Cerebellar nuclear complex (tissue), 1 donor: ENCODE results near the gene SPON1.
"Not testable (repeated sequence)": the region's sequence is repeated elsewhere in the genome, so short reads cannot be mapped to it uniquely, and the experiment has no call there.

Source experiments
- DNase-seq, 2 experiments: peaks; one replicate each; lab custom pipeline; 2025; lab: John Stamatoyannopoulos, UW

SPON1 gene

GRCh38 chr11:14244926-14245325 lies 282.4 kb downstream of the SPON1 start:
- no peak for DNase-seq

GRCh38 chr11:14245444-14245843 lies 282.9 kb downstream of the SPON1 start:
- no peak for DNase-seq

DNA sequence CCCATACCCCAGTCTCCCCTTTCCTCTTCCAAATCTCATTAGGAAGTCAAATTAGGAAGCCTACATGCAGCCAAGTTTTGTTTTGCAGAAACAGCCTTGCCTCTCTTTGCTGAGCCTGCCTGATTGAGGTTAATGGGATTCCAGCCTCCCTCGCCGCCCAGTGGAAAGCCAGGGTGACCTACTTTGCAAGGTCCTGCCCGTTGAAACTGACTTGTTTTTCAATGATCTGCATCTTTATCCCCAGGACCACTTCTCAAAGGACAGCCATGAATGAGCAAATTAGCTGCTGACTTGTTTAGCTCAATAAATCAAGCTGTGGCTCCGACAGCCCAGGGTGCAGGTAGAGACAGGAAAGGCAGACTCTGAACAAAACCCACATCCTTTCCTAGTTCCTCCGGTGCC lies 286.1 kb downstream of the SPON1 start:
- DNase-seq, result peak in 1 of 2 experiments; percentile 58

DNA sequence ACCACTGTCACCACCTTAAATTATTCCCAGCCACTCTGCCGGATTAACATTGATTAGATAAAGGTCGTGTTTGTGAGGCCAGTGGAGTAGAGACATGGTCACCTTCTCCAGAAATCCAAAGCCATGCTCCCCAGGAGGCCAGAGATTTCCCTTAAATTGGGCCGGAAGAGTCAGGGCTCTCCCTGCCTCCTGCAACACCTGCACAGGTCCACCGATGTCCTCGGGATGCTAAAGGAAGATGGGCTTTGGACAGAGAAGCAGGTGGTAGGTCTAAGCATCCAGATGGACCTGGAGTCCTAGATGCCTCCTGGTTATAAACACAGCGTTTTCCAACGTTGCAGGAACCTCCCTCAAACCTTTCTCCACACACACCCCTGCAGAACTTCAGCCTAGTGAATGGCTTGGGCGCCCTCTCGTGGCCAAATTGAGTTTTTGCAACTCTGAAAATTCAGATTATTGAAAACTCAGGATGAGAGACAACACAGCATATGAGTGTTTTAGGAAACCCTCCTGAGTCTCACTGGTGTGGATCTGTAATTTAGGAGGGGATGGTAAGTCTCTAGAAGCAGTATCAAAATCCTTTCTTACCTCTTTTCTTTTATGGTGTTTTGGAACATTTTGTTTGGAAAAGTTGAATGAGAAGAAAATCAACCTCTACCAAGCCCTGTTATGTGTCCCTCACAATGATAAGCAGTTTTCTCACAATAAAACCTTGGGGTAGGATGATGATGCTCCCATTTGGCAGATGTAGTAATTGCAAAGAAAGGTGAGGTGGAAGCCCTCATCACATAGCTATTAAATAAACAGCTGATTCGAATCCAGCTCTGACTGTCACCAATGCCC lies 286.8 kb downstream of the SPON1 start:
- peak; percentile 79 to 84 for DNase-seq

DNA sequence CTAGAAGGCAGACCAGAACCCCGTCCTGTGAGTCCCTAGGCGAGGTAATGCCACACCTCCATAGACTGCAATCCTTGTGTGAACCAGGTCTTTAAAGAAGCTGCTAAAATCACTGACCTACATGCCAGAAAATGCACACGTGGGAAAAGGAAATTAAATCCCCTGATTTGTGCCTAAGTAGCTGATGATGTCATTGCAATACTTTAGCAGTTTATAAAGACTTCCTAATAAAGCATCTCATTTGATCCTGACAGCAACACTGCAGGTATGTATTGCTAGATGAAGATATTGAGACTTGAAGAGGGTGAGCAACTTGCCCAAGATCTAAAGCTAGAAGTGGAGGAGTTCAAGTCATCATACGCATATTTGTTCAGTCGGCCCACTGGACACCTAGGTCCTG lies 289.2 kb downstream of the SPON1 start:
- no peak for DNase-seq

GRCh38 chr11:14252501-14252900 lies 290.0 kb downstream of the SPON1 start:
- DNase-seq, result not testable (repeated sequence)

- DNase-seq, result no peak
Measured at GRCh38 chr11:14253421-14253820, 290.9 kb downstream of the SPON1 start.

DNA sequence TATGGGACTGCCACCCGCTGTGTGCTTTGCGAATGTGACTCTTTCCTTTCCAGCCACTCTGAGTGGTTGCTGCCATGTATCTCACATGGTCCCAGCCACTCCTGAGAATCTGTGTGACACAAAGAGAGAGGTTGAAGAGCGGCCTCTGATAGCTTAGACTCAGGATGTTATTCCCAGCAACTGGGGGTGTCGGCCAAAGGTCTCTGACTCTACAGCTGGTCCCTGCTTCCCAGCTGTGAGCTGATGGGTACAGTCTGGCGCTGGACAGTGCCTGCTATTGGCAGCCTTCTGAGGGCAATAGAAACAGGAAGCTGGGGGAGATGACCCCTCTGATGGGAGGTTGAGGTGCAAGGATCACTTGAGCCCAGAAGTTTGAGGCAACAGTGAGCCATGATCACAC lies 291.3 kb downstream of the SPON1 start:
- DNase-seq, result no peak

DNA sequence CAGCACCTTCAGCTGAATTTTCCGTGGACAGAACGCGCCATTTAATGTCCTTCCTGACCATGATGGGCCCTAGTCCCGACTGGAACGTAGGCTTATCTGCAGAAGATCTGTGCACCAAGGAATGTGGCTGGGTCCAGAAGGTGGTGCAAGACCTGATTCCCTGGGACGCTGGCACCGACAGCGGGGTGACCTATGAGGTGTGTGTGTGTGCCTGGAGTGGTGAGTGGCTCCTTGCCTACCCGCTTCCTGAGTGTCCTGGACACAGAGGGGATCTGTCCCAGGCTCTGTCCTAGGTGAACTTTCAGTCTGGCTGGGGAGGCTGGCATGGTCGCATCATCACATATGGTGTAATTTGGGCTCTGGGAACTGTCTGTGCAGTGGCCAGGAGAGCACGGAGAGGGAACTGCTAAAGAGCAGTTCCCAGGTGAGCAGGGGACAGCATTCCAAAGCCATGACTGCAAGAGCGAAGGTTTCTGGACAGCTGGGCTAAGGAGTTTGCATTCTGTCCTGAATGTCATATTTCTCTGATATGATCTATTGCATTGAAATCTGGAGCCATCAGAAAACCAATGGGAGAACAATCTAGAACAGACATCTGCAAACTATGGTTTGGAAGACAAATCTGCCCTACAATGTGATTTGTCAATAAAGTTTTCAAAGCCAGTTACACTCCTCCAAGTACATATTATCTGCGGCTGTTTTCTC lies 292.2 kb downstream of the SPON1 start:
- no peak for DNase-seq

- DNase-seq, result no peak
Measured at GRCh38 chr11:14255238-14255534, 292.7 kb downstream of the SPON1 start.

DNA sequence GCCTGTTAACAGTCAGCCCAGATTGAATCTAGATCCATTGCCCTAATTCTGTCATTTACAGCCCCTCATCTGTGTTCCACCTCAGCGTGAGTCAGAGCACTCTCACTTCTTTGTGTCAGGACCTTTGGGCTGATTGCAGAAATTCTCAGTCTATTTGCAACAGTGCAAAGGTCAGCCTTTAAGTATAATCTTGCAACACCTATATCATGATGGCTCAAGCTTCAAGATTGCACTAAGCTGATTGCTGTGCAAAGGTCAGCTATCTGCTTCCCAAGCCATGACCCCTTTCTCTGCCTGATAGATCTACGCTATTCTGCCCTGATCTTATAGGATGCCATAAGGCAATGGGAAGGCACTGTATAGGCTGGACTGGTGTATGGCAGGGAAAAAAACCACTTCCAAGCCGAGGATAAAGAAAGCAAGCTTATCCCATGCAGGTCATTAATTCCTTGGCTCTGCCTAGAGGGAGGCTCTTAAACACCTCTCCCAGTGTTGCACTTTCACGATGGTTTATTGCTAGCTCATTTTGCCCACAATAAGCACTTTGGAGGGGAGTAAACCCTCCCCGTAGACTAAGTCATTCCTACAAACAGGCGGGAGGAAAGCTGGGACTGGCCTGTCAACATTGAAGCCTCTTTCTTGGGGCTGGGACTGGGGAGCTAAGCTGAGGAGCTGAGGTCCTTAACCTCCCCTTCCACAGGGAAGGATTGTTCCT lies 295.9 kb downstream of the SPON1 start:
- DNase-seq, result no peak

DNA sequence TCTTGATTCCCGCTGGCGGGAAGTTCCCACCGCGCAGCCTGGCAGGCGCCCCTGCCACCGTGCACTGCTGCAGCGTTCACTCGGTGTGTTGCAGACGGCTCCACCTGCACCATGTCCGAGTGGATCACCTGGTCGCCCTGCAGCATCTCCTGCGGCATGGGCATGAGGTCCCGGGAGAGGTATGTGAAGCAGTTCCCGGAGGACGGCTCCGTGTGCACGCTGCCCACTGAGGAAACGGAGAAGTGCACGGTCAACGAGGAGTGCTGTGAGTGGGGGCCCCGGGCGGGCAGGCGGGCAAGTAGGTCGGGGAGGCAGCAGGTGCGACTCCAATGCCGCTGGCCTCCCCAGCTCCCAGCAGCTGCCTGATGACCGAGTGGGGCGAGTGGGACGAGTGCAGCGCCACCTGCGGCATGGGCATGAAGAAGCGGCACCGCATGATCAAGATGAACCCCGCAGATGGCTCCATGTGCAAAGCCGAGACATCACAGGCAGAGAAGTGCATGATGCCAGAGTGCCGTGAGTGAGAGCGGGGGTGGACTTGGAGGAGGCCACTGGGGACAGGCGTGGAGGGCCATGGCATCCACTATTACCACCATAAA lies 296.8 kb downstream of the SPON1 start:
- no peak for DNase-seq

DNA sequence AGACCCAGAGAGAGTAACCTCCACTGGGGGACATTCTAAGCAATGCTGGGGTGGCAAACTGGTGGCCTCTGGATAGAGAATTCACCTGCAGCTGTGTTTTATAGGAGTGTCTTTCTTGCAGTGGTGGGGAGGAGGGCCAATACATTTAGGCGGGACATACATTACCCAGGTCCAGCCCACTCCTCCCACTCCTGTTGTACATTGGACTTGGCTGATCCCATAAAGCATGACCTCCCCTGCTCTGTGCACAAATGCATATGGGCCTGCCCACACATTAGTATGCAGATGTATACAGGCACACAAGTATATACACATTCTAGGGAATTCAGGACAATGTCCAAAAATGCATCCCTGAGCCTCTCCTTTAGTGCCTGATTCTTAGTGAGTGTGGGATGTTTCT lies 297.4 kb downstream of the SPON1 start:
- DNase-seq, result no peak

- DNase-seq, result no peak
Measured at GRCh38 chr11:14261066-14261465, 298.5 kb downstream of the SPON1 start.

DNA sequence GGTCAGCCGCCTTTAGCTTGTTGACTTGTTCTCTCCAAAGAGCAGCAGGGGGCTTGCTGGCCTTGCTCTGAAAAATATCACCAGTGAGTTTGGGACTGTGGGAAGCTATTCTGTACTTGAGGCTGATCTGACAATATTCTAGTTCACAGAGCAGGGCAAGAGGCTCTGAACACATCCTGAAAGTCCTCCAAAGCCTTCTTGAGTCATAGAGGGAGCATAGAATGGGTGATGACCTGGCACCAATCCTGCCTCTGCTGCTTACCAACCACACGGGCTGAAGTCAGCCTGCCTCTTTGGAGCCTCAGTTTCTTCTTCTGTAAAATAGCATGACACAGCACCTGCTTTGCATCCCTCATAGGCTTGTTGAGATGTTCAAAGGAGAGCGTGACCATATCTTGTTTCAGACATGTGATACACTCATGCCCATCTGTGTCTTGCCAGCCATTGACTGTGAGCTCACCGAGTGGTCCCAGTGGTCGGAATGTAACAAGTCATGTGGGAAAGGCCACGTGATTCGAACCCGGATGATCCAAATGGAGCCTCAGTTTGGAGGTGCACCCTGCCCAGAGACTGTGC lies 299.8 kb downstream of the SPON1 start:
- no peak for DNase-seq

DNA sequence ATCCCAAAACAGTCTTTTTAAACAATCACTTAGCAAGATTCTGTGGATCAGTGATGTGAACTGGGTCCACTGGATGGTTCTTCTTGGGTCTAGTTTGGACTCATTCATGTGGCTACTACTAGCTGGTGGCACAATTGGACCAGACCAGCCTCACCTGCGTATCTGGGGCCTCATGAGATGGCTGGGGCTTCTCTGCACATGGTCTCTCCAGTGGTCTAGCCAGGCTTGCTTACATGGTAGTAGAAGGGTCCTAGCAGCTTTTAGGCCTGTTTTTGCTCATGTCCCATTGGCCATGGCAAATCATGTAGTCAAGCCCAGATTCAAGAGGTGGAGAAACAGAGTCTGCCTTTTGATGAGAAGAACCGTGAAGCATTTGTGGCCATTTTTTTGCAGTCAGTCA lies 302.4 kb downstream of the SPON1 start:
- no peak for DNase-seq

DNA sequence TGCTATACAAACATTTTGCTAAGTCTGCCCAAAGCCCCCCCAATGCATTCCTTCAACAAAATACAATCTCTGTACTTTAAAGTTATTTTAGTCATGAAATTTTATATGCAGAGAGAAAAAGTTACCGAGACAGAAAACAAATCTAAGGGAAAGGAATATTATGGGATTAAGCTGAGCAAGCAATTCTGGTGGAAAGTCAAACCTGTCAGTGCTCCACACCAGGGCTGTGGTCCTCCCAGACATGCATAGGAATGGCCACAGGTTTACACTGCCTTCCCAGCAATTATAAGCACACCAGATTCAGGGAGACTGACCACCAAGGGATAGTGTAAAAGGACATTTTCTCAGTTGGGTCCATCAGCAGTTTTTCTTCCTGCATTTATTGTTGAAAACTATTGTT lies 304.1 kb downstream of the SPON1 start:
- DNase-seq, result no peak

- no peak for DNase-seq
Measured at GRCh38 chr11:14267861-14268635, 305.5 kb downstream of the SPON1 start.

DNA sequence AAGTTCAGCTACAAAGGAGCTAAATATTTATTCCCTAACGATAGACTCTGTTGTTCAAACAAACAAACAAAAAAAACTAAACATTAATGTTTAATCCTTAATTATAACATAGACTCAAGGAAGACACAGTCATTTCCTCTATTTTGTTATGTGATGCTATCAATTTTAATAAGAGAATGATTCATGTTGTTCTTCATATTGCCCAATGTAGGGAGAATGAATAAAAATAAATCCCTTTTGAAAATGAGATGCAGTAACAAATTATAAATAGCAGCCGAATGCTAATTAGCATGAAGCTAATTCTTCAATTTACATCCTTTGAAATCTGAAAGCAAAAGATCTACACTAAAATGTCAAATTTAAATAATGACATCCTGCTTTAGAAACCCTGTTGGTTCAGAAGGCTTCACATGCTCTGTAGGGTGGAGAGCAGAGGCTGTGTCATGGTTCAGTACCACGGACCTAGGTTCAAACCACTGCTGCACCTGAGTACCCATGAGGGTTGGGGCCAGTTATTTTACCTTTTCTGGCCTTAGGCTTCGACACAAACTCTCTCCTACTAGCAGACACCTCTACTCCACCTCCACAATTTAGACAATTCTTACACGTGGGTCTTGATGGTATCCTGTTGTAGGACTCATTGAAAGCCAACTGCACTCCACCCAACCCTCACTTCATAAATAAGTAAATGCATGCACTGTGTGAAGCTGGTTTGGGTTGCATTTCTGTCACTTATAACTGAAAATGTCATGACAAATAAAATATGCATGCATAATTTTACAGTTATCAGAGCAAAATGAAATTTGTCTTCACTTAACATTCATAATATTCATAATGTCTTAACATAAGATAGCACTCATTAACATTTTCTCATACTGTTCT lies 307.4 kb downstream of the SPON1 start:
- no peak for DNase-seq
